Suppressor macrophage treated with lipopolysaccharide for 4 hours (primary cell): ENCODE data around the gene RAB6B.
"Not testable (repeated sequence)": the region's sequence is repeated elsewhere in the genome, so short reads cannot be mapped to it uniquely, and the experiment has no call there.

Experiments used
- DNase-seq: peaks from one replicate; pipeline ENCODE4 v3.0.0-alpha.2; 2020

Gene RAB6B

DNA sequence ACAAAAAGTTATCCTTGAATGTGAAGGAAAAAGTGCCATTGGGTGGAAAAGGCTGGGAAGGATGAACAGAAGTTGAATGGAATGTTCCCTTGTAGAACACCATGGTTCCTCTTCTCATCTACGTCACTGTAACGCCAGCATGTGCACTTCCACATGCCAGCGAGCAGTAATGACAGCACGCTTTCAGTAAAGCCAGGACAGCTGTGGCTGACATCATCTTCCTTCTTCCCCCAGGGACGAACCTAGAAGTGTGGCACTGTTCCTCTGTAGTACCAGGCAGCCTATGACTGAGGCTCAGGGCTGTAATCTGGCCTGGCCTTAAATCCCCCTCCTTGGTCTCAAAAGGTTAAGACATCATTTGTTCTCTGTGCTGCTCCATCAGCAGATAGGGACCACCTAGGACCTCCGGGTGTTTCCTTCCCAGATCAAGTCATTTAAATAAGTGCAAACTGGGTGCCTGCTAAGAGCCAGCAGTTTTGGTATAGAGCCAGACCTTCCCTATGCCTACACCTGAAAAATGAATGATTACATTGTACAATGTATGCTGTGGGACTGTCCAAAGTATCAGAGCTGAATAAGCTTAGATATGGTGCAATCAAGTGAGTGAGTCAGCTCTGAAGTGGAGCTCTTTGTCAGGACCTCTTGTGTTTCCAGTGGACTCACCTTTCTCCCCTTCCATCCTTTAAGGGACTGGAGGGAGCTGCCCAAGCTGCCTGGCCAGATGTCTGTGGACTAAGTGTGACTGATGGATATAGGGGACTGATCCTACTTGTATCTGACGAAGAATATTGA is 95.7 kb downstream of the RAB6B start:
- peak; percentile 75 for DNase-seq

DNA sequence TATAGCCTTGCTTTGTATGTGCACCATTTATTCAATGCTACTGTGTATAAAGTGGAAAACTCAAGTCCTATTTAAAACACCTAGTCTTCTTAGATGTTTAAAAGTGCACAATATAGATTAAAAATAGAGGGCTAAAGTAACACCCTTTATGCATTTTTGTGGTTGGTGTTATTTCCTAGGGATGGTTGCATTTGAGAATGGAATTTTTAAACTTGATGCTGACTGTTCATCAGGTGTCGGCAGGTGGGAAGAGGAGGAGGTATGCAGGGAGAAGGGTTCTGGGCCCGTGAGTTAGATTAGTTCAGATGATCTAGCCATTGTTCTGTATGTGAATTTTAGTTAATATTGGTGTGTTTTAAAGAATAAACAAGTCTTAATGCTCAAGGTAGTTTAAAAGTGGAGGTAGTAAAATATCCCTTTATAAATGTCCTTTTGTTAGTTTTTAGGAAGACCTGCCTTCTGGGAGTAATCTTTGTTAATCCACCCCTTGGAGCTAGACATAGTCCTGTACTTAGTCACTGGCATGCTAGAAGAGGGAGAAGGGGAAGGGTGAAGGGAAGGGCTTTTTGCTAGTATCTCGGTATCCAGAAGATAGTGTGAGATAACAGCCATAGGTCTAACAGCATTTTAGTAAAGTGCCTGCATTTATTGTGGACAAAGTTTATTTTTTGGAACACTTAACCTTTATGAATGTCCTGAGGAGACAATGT is 98.1 kb downstream of the RAB6B start:
- no peak for DNase-seq

DNA sequence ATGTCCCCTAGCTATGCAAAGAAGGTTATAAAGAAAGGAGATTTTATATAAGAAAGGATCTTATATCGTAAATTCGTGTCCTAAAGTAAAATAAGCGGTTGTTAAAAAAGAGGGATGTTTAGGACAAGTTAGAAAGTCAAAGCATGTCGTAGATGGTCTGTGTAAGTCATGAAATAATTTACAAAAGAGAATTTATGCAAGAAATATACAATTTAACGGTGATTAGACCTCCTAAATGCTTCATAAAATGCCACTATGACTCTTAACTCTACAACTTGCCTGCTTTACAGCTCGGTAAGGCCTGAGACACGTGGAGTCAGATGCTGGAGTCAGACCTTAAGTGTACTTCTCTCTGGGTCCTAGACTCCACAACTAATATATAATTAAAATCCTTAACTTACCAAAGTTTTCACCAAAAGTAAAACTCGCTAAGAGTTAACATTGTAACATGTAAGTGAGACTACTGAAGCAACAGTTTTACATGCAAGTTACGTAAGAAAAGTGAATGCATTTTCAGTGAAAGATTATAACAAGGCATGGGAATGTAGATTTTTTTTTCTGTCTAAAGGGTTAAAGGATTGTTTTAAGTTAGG is 103.4 kb downstream of the RAB6B start:
- DNase-seq = no peak

DNA sequence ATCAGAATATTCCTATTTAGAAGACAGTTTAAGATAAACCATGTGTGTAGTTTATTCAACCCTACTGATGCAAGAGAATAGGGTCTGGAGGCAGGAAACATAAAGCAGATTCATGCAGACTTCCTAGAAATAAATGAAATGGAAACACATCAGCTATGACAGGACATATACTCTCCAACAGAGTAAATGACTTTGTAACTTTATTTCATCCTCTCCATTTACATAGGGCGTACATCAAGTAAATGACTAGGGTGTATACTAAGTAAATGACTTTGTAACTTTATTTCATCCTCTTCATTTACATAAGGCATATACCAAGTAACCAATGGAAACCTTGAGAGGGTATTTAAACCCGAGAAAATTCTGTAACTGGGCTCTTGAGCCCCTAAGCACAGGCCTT is 107.7 kb downstream of the RAB6B start:
- no peak for DNase-seq

DNA sequence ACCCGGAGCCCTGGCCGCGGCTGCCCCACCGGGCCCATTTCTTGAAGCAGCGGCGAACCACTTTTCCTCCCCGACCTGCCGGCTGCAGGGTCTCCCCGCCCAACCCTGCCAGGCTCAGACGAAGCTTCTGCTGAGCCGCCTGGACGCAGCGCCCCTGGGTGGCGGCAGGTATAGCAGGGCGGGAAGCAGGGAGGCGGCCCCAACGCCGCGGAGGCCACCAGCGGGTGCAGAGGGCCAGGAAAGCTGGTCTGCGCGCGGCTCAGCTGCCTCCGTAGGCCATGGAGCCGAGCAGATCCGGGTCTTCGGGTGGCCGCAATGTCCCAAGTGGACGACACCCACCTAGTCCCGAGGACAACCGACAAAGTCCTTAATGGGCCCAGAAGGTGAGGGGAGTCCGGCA is 111.9 kb downstream of the RAB6B start:
- DNase-seq = no peak

DNA sequence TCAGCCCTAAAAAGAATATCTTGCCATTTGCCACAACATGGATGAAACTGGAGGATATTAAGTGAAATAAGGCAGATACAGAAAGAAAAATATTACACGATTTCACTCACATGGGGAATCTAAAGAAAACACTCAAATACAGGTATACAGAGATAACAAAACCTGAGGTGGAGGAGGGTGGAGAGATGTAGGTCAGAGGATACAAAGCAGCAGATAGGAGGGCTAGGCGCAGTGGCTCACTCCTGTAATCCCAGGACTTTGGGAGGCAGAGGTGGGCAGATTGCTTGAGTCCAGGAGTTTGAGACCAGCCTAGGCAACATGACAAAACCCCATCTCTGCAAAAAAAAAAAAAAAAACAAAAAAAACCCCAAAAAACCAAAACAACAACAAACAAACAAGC is 113.2 kb downstream of the RAB6B start:
- DNase-seq = no peak

DNA sequence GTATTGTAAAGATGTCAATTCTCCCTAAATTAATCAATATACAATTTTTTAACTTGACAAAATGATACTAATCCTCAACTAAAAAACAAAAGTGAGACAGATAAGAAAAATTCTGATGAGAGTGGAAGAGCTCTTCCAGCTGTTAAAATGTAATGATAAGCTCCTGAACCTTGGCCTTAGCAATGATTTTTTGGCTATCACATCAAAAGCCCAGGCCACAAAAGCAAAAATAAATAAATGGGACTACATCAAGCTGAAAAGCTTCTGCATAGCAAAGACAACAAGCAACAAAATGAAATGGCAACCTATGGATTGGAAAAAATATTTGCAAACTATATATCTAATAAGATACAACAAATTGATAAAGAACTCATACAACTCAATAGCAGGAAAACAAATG is 114.1 kb downstream of the RAB6B start:
- no peak for DNase-seq

DNA sequence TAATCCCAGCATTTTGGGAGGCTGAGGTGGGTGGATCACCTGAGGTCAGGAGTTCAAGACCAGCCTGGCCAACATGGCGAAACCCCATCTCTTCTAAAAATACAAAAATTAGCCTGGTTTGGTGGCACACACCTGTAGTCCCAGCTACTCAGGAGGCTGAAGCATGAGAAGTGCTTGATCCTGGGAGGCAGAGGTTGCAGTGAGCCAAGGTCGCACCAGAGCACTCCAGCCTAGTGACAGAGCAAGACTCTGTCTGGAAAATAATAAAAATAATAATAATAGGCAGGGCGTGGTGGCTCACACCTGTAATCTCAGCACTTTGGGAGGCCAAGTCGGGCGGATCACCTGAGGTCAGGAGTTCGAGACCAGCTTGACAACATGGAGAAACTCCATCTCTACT is 114.9 kb downstream of the RAB6B start:
- not testable (repeated sequence) for DNase-seq

DNA sequence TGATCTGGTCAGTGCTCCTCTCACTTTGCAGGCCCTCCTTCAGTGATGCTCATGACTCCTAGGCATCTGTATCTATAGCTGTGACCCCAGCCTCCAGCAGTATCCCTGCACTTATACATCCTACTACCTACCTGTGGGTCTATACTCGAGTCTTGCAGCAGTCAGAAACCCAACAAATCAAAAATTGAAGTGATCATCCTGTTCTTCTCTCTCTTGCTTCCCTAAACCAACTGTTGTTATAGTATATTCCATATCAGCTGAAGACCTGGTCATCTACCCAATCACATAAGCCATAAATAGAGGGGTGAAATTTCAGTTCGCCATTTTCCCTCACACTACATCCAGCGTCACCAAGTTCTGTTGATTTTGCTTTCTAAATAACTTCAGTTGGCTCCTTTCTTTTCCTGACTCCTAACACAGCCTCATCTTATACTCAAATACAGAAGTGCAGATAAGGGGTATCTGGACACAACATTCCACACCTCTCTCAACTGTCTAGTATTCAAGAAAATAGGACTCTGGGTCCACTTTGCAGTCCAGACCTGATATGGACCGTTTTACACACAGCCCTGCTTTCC is 116.0 kb downstream of the RAB6B start:
- no peak for DNase-seq

DNA sequence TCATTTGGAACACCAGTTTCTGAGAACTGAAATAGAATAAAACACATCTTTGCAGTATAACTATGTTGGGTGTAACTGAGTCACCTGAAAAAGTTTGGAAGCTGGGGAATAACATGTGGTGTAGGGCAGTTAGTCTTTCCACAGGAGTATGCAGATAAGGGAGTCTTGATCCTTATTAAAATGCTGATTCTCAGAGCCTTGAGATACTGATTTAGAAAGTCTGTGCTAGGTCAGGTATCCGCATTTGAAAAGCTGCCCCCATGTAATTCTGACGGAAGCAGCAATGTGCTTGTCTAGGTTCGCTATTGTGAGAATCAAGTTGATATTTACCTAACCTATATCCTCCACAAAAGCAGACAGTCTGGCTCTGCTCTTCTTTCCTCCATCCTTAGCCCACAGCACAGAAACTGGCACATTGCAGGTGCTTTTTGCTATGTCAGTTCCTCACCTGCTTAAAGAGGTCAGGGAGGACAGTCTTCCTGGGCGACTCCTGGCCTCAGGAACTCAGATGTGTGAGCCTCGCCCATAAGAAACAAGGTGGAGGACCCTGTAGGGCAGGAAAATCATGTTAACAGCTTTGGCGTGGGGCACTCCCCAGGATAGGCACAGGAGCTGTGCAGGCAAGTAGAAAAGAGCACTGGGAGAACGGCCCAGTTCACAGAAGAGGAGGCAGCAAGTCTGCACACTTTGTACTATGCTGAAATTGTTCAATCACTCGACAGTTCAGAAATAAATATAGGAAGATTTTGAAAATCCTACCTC is 117.7 kb downstream of the RAB6B start:
- no peak for DNase-seq

DNA sequence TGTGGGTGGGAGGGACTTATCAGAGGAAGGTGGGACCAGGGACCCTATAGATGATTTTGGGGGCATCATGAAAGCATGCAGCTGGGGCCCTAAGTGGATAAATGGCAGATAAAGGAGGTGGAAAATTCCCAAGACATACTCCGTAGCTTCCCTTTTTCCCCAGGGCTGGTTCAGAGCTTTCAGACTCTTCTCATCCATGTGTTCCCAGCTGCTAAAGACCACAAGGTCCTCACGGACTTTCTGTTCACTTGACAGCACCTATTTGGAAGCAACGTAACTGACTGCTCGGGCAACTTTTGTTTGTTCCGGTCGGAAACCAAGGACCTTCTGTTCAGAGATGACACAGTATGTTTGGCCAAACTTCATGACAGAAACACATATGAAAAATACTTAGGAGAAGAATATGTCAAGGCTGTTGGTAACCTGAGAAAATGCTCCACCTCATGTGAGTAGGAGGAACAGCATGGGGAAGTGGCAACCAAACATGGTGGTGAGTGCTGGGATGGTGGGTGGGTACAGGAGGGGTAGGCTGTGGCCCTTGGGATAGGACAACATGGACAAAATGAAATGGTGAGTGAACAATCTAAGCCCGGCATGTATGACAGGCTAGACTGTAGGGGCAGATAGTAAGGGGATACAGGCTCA is 118.8 kb downstream of the RAB6B start:
- DNase-seq = no peak

DNA sequence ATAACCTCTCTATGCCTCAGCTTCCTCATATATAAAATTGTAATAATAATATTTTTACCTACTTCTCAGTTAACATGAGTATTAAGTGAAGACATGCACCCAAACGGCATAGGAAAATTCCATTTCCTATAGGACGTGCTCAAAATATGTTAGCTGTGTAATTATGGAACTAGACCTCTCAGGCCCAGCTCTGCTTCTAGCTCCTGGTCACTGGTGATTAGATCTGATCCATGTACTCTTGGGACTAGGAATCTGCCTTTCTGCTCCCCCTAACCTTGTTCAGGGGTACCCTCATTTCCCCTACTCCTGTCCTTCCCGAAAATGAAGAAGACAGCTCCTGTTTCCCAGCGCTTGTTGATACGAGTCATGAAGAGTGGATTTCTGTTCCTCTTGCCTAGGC is 119.8 kb downstream of the RAB6B start:
- DNase-seq = no peak

DNA sequence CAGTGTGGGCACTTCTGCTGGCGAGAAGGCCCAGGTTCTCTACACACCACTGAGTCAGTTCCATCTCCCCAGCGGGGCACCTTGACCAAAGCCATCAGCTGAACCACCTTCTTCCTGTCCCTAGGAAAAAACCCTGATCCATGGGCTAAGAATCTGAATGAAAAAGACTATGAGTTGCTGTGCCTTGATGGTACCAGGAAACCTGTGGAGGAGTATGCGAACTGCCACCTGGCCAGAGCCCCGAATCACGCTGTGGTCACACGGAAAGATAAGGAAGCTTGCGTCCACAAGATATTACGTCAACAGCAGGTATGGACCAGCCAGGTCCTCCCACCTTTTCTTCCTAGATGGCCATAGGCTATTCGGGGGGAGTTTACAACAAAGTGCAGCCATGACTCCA is 120.4 kb downstream of the RAB6B start:
- no peak for DNase-seq
